HepG2 (cell line): Measurements from ENCODE around the gene UPK1A. TPM values are rescaled to one million over a fixed set of nuclear protein-coding genes. Genes with fewer than 3 reads are reported as not detected.
A peak's percentile ranks its signal among the peaks of the same experiment; 100 is the strongest.

Experiments
- CC2D1A ChIP-seq: sonication (generic); formaldehyde crosslinking; IDR thresholded peaks from 2 replicates; pipeline ENCODE4 v1.8.1; 2023; ENCODE audit warnings: mild to moderate bottlenecking, missing genetic modification reagents
- CENPBD1 ChIP-seq: sonication (generic); formaldehyde crosslinking; IDR thresholded peaks from 2 replicates; pipeline ENCODE4 v1.8.0; 2022; ENCODE audit warnings: missing genetic modification reagents, low read depth, mild to moderate bottlenecking, borderline replicate concordance
- FOXA1 ChIP-seq, 2 experiments: fragments of 450-650 bp in 1 of 2; sonication (generic) in 1 of 2; formaldehyde crosslinking in 1 of 2; IDR thresholded peaks; 2 replicates each; pipeline versions ENCODE4 v1.4.0 to v1.6.1; 2016 to 2020; ENCODE audit warnings: missing genetic modification reagents in 1 of 2
- HOXA9 ChIP-seq: sonication (generic); formaldehyde crosslinking; IDR thresholded peaks from 2 replicates; pipeline ENCODE4 v1.8.1; 2022; ENCODE audit warnings: missing genetic modification reagents, mild to moderate bottlenecking, moderate library complexity, borderline replicate concordance
- LCORL ChIP-seq, 2 experiments: fragments of 450-650 bp in 1 of 2; sonication (generic) in 1 of 2; formaldehyde crosslinking in 1 of 2; IDR thresholded peaks; 2 replicates each; pipeline versions ENCODE4 v1.5.0 to v1.6.1; 2017 to 2020; ENCODE audit warnings: antibody characterized with exemption in 1 of 2, missing genetic modification reagents in 1 of 2
- MIXL1 ChIP-seq: IDR thresholded peaks from 2 replicates; pipeline ENCODE4 v1.6.1; 2016
- MXD3 ChIP-seq: IDR thresholded peaks from 2 replicates; pipeline ENCODE4 v1.6.1; 2016; ENCODE audit warnings: mild to moderate bottlenecking, missing biosample characterization, missing genetic modification reagents
- REL ChIP-seq: sonication (generic); formaldehyde crosslinking; conservative IDR thresholded peaks from 2 replicates; pipeline ENCODE4 v1.8.0; 2022; ENCODE audit warnings: mild to moderate bottlenecking, missing genetic modification reagents, moderate library complexity
- SP5 ChIP-seq: IDR thresholded peaks from 2 replicates; pipeline ENCODE4 v1.6.1; 2016; ENCODE audit warnings: low read depth, borderline replicate concordance
- SPEN ChIP-seq: sonication (generic); formaldehyde crosslinking; IDR thresholded peaks from 2 replicates; pipeline ENCODE4 v1.5.1; 2020; ENCODE audit warnings: low read depth, mild to moderate bottlenecking, missing genetic modification reagents
- ZNF121 ChIP-seq: sonication (generic); formaldehyde crosslinking; IDR thresholded peaks from 2 replicates; pipeline ENCODE4 v1.5.0; 2020; ENCODE audit warnings: mild to moderate bottlenecking, missing genetic modification reagents
- ZNF17 ChIP-seq: sonication (generic); formaldehyde crosslinking; IDR thresholded peaks from 2 replicates; pipeline ENCODE4 v1.5.0; 2020; ENCODE audit warnings: mild to moderate bottlenecking, missing genetic modification reagents
- ZNF24 ChIP-seq: fragments of 450-650 bp; IDR thresholded peaks from 2 replicates; pipeline ENCODE4 v1.6.1; 2017; ENCODE audit warnings: antibody characterized with exemption, mild to moderate bottlenecking
- ZNF296 ChIP-seq: sonication (generic); formaldehyde crosslinking; conservative IDR thresholded peaks from 2 replicates; pipeline ENCODE4 v1.5.0; 2020; ENCODE audit warnings: mild to moderate bottlenecking, missing genetic modification reagents
- ZNF33A ChIP-seq: sonication (generic); formaldehyde crosslinking; IDR thresholded peaks from 2 replicates; pipeline ENCODE4 v1.5.1; 2020; ENCODE audit warnings: missing genetic modification reagents, mild to moderate bottlenecking, moderate library complexity, borderline replicate concordance
- ZNF343 ChIP-seq: sonication (generic); formaldehyde crosslinking; IDR thresholded peaks from 2 replicates; pipeline ENCODE4 v1.4.0; 2020; ENCODE audit warnings: mild to moderate bottlenecking, missing genetic modification reagents
- polyA plus RNA-seq, 8 experiments: library from polyadenylated mRNA; depleted of rRNA in 3 of 8; stranded (reverse) in 7 of 8; unstranded in 1 of 8; fragments of >200 nt; fragmentation: Illumina TruSeq in 4 of 8; extraction: Trizol in 4 of 8; gene quantifications; 2 replicates each; pipeline versions ENCODE4 v1.2.1 to v1.2.3, GENCODE V29; 2011 to 2016; ENCODE audit warnings: low read depth in 4 of 8, missing spikeins in 1 of 8, mixed read lengths in 1 of 8; ENCODE audit not compliant: insufficient read depth in 1 of 8
- total RNA-seq, 5 experiments: library from RNA; depleted of rRNA; stranded (reverse); fragments of >200 nt; fragmentation: Illumina TruSeq; extraction: Trizol; gene quantifications; 2 replicates each; pipeline ENCODE4 v1.2.3, GENCODE V29; 2016; ENCODE audit warnings: low read depth in 1 of 5
- TF ChIP-seq, protein P1 (sequence below), 2 experiments: IDR thresholded peaks; 2 replicates each; pipeline ENCODE4 v1.6.1; 2011 to 2012; ENCODE audit warnings: low read length in 2 of 2, borderline replicate concordance in 1 of 2, low read depth in 1 of 2, mild to moderate bottlenecking in 1 of 2, moderate library complexity in 1 of 2
- TF ChIP-seq, protein P2 (sequence below): sonication (generic); formaldehyde crosslinking; IDR thresholded peaks from 2 replicates; pipeline ENCODE4 v1.5.1; 2020; ENCODE audit warnings: mild to moderate bottlenecking, missing genetic modification reagents, borderline replicate concordance

UPK1A gene
- total and polyA plus RNA-seq, 2 of the 13 experiments (the other 11 are each of a cell fraction or from before 2014, with no cell fraction given) = 2.9 TPM; not detected in 1

DNA sequence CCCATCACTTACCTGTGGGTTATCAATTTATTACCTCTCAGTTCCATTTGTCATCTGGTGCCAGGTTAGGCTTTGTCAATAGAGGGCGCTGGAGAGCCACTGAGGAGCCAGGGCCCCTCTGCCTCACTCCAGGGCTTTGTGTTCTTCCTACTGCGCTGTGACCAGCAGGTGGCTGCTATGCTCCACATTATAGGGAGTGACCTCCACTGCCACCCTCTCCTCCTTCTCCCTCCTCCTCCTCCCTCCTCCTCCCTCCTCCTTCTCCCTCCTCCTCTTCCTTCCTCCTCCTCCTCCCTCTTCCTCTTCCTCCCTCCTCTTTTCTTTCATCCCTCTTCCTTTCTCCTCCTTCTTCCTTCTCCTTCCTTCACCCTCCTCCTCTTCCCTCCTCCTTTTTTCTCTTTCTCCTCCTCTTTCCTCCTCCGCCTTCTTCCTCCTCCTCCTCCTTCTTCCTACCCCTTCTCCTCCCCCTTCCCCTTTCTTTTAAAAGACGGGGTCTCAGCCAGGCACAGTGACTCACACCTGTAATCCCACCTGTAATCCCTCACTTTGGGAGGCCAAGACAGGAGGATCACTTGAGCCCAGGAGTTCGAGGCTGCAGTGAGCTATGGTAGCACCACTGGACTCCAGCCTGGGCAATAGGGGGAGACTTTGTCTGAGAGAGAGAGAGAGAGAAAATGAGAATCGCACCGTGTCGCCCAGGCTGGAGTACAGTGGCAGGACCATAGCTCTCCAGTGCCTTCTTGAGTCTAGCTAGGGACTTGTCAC lies 27.7 kb downstream of the UPK1A start (continued):
- TF ChIP-seq ZNF17 (no peak), MIXL1 (CRISPR knock-in tag) (0 out of 2 replicates have a peak, but pooled peaks have one; percentile 34), REL (CRISPR knock-in tag) (no peak), ZNF24 (no peak), ZNF296 (no peak), CENPBD1 (no peak), ZNF33A (CRISPR knock-in tag) (no peak), CC2D1A (no peak), SP5 (CRISPR knock-in tag) (peak; percentile 24; the same call in 1 of the 2 replicates), ZNF343 (no peak), HOXA9 (no peak), ZNF121 (CRISPR knock-in tag) (no peak), FOXA1 (IDR thresholded peaks at IDR 0.05) (no peak), FOXA1 (CRISPR knock-in tag; IDR thresholded peaks at IDR 0.05) (no peak), LCORL (IDR thresholded peaks at IDR 0.05) (no peak), LCORL (CRISPR knock-in tag; IDR thresholded peaks at IDR 0.05) (peak; percentile 50; the same call in 1 of the 2 replicates), MXD3 (no peak), SPEN (CRISPR knock-in tag) (no peak)
- TF ChIP-seq, protein P1, sequence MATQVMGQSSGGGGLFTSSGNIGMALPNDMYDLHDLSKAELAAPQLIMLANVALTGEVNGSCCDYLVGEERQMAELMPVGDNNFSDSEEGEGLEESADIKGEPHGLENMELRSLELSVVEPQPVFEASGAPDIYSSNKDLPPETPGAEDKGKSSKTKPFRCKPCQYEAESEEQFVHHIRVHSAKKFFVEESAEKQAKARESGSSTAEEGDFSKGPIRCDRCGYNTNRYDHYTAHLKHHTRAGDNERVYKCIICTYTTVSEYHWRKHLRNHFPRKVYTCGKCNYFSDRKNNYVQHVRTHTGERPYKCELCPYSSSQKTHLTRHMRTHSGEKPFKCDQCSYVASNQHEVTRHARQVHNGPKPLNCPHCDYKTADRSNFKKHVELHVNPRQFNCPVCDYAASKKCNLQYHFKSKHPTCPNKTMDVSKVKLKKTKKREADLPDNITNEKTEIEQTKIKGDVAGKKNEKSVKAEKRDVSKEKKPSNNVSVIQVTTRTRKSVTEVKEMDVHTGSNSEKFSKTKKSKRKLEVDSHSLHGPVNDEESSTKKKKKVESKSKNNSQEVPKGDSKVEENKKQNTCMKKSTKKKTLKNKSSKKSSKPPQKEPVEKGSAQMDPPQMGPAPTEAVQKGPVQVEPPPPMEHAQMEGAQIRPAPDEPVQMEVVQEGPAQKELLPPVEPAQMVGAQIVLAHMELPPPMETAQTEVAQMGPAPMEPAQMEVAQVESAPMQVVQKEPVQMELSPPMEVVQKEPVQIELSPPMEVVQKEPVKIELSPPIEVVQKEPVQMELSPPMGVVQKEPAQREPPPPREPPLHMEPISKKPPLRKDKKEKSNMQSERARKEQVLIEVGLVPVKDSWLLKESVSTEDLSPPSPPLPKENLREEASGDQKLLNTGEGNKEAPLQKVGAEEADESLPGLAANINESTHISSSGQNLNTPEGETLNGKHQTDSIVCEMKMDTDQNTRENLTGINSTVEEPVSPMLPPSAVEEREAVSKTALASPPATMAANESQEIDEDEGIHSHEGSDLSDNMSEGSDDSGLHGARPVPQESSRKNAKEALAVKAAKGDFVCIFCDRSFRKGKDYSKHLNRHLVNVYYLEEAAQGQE (IDR thresholded peaks at IDR 0.05; ENCODE audit: borderline replicate concordance in 1 of 2, low read depth in 1 of 2, low read length in 2 of 2) = no peak
- TF ChIP-seq, protein P2, sequence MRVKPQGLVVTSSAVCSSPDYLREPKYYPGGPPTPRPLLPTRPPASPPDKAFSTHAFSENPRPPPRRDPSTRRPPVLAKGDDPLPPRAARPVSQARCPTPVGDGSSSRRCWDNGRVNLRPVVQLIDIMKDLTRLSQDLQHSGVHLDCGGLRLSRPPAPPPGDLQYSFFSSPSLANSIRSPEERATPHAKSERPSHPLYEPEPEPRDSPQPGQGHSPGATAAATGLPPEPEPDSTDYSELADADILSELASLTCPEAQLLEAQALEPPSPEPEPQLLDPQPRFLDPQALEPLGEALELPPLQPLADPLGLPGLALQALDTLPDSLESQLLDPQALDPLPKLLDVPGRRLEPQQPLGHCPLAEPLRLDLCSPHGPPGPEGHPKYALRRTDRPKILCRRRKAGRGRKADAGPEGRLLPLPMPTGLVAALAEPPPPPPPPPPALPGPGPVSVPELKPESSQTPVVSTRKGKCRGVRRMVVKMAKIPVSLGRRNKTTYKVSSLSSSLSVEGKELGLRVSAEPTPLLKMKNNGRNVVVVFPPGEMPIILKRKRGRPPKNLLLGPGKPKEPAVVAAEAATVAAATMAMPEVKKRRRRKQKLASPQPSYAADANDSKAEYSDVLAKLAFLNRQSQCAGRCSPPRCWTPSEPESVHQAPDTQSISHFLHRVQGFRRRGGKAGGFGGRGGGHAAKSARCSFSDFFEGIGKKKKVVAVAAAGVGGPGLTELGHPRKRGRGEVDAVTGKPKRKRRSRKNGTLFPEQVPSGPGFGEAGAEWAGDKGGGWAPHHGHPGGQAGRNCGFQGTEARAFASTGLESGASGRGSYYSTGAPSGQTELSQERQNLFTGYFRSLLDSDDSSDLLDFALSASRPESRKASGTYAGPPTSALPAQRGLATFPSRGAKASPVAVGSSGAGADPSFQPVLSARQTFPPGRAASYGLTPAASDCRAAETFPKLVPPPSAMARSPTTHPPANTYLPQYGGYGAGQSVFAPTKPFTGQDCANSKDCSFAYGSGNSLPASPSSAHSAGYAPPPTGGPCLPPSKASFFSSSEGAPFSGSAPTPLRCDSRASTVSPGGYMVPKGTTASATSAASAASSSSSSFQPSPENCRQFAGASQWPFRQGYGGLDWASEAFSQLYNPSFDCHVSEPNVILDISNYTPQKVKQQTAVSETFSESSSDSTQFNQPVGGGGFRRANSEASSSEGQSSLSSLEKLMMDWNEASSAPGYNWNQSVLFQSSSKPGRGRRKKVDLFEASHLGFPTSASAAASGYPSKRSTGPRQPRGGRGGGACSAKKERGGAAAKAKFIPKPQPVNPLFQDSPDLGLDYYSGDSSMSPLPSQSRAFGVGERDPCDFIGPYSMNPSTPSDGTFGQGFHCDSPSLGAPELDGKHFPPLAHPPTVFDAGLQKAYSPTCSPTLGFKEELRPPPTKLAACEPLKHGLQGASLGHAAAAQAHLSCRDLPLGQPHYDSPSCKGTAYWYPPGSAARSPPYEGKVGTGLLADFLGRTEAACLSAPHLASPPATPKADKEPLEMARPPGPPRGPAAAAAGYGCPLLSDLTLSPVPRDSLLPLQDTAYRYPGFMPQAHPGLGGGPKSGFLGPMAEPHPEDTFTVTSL (CRISPR knock-in tag) = no peak
